Choroid plexus epithelial cell (primary cell): ENCODE measurements around the gene RBMS3.
A peak's percentile ranks its signal among the peaks of the same experiment; 100 is the strongest.

Source experiments
- DNase-seq: peaks from one replicate; pipeline ENCODE4 v3.0.0-alpha.2; 2010; ENCODE audit warnings: low read depth
- H3K4me3 ChIP-seq: 2 replicates; pipeline ENCODE4 v1.5.1; 2011; ENCODE audit warnings: low read depth, mild to moderate bottlenecking, control low read depth, low read length, moderate library complexity
- TF ChIP-seq, protein P1 (sequence below): conservative IDR thresholded peaks from 2 replicates; pipeline ENCODE4 v1.5.1; 2011; ENCODE audit warnings: low read depth, mild to moderate bottlenecking, control low read depth, inconsistent platforms, low read length, moderate library complexity

The RBMS3 gene

GRCh38 chr3:29639578-29640290 is 358.9 kb downstream of the RBMS3 start:
- H3K4me3 ChIP-seq = no peak overlapping the region
- peak; percentile 49 for DNase-seq
- TF ChIP-seq, protein P1, sequence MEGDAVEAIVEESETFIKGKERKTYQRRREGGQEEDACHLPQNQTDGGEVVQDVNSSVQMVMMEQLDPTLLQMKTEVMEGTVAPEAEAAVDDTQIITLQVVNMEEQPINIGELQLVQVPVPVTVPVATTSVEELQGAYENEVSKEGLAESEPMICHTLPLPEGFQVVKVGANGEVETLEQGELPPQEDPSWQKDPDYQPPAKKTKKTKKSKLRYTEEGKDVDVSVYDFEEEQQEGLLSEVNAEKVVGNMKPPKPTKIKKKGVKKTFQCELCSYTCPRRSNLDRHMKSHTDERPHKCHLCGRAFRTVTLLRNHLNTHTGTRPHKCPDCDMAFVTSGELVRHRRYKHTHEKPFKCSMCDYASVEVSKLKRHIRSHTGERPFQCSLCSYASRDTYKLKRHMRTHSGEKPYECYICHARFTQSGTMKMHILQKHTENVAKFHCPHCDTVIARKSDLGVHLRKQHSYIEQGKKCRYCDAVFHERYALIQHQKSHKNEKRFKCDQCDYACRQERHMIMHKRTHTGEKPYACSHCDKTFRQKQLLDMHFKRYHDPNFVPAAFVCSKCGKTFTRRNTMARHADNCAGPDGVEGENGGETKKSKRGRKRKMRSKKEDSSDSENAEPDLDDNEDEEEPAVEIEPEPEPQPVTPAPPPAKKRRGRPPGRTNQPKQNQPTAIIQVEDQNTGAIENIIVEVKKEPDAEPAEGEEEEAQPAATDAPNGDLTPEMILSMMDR = no peak

DNA sequence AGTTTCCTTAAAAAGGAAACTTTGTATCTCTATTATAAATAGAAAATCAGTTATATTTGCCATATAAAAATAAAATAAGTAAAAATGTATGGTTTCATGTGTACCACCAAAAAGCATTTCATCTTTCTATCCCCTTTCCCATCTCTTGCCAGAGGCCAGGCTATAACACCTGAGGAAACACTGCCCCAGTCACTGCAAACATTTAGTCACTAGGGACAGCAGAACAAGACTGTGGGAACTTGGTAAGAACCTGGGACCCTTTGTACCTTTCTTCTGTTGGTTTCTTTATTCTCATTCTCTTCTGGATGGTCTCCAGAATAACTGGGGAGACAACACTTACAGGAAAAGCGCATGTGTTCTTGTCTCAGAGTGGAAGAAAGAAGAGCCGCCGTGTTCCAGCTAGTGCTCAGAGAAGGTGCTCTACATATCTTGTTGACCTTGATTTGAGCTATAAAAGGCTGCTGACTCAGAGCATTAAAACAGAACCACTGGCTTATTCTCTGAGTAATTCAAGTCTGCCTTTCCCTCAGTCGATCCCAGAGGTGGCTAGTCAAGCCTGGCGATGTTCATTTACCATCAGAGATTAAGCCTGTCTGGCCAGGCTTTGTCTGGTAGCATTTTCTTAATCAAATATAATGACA is 361.6 kb downstream of the RBMS3 start:
- TF ChIP-seq, protein P1 = no peak
- H3K4me3 ChIP-seq = no peak overlapping the region
- DNase-seq = peak; percentile 77

- TF ChIP-seq, protein P1 = no peak
- no peak overlapping the region for H3K4me3 ChIP-seq
- DNase-seq = no peak
Measured at GRCh38 chr3:29643034-29643425, 362.2 kb downstream of the RBMS3 start.

- TF ChIP-seq, protein P1 = no peak
- no peak for DNase-seq
- H3K4me3 ChIP-seq = no peak overlapping the region
Measured at GRCh38 chr3:29644261-29644660, 363.4 kb downstream of the RBMS3 start.

DNA sequence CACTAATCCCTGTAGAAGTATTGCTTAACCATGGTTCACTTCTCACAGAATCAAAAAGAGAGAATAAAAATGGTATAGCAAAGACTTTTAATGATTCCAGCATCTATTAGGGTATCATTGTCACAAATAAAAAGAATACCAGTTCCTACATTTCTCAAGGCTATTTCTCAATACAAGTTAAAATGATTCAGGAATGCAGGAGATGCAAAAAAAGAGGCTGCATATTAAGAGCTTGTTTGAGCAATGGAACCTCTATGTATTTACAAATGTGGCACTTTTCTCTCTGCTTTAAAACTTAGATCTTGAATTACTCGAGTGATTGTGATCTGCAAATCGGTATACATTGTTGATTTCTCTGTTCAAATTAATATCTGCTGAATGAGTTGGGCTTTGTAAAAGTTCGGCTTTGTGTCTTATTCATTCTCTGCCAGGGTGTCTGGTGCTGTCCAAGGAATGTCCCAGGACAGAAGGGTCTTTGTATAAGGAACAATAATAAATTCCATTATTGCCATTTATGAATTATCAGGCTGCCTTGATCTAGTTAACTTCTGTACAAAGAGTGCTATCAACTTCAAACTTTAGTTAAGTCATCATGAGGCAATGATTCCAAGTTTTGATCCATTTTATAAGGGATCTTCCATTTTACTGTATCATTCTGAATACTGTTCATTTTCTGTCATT is 364.2 kb downstream of the RBMS3 start:
- no peak overlapping the region for H3K4me3 ChIP-seq
- DNase-seq = no peak
- TF ChIP-seq, protein P1 = no peak

DNA sequence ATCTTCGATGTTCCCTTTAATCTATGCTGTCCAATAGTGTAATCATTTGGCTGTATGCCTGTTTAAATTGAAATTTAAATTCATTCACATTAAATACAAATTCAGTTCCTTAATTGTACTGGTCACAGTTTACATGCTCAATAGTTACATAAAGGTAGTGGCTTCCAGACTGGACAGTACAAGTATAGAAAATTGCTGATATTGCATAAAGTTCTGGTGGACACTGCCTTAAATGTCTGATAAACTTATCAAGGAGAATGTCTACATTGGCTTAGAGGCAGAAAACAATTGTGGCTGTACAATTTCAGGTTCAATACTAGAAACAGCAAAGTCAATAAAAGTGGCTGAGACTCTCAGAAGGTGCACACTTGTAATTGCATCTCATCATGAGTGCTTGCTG is 365.2 kb downstream of the RBMS3 start:
- no peak overlapping the region for H3K4me3 ChIP-seq
- TF ChIP-seq, protein P1 = no peak
- no peak for DNase-seq
